Keratinocyte (primary cell): ENCODE measurements around the gene DLG1.

Experiments used
- CTCF ChIP-seq, 3 experiments: IDR thresholded peaks in 1 of 3; conservative IDR thresholded peaks in 1 of 3; optimal IDR thresholded peaks in 1 of 3; 2 replicates in 2 of 3; 3 replicates in 1 of 3; pipeline versions ENCODE3 to v1.5.1; 2011; ENCODE audit warnings: low read length in 3 of 3, mild to moderate bottlenecking in 3 of 3, moderate library complexity in 2 of 3, control low read depth in 1 of 3, inconsistent platforms in 1 of 3; ENCODE audit not compliant: insufficient read depth in 2 of 3; ENCODE audit errors: extremely low read depth in 1 of 3
- EZH2 ChIP-seq: IDR thresholded peaks from one replicate; pipeline ENCODE4 v1.6.1; 2012; ENCODE audit warnings: inconsistent platforms, mild to moderate bottlenecking, low read length, moderate library complexity

- TF ChIP-seq EZH2 (no peak), CTCF (optimal IDR thresholded peaks at IDR 0.05 in 1 of 3, IDR thresholded peaks at IDR 0.05 in 1 of 3, conservative IDR thresholded peaks at IDR 0.05 in 1 of 3; ENCODE audit: extremely low read depth in 1 of 3, insufficient read depth in 2 of 3, low read length in 3 of 3) (no peak)
Measured at GRCh38 chr3:197023998-197024651, 274.3 kb downstream of the DLG1 start.
